HL-60 (cell line): Measurements from ENCODE around the gene DUSP7.

Experiments used
- DNase-seq, 2 experiments: peaks; one replicate each; pipeline ENCODE4 v3.0.0-alpha.2; 2010 to 2020; ENCODE audit warnings: low read depth in 1 of 2, low spot score in 1 of 2
- H3K27ac ChIP-seq: fragments of 250-450 bp; sonication (Bioruptor Pico); replicated peaks from 2 replicates; pipeline ENCODE4 v1.5.1; 2020; ENCODE audit warnings: mild to moderate bottlenecking, moderate library complexity
- H3K27me3 ChIP-seq: fragments of 250-450 bp; sonication (Bioruptor Pico); 2 replicates; pipeline ENCODE4 v1.5.1; 2021; ENCODE audit warnings: mild to moderate bottlenecking, moderate library complexity; ENCODE audit not compliant: insufficient read depth, poor library complexity, severe bottlenecking
- H3K4me3 ChIP-seq: replicated peaks from 2 replicates; pipeline ENCODE4 v1.5.1; 2011; ENCODE audit warnings: mild to moderate bottlenecking, control low read depth, low read length; ENCODE audit not compliant: insufficient read depth
- CTCF ChIP-seq: IDR thresholded peaks from one replicate; pipeline ENCODE4 v1.5.1; 2011; ENCODE audit warnings: low read length, control low read depth, inconsistent platforms; ENCODE audit not compliant: insufficient read depth
- GABPA ChIP-seq: IDR thresholded peaks from 2 replicates; pipeline ENCODE4 v1.6.1; 2012; ENCODE audit warnings: low read depth
- POLR2AphosphoS5 ChIP-seq: IDR thresholded peaks from 2 replicates; pipeline ENCODE4 v1.6.1; 2012; ENCODE audit warnings: low read depth
- REST ChIP-seq: IDR thresholded peaks from 2 replicates; pipeline ENCODE4 v1.6.1; 2012; ENCODE audit warnings: low read depth; ENCODE audit not compliant: insufficient replicate concordance
- SPI1 ChIP-seq: IDR thresholded peaks from 2 replicates; pipeline ENCODE4 v1.6.1; 2012; ENCODE audit warnings: low read depth, mild to moderate bottlenecking, borderline replicate concordance
- long read RNA-seq: library from polyadenylated mRNA; unstranded; transcript quantifications from one replicate; pipeline ENCODE4 v2.0.0, GENCODE V29; 2020

DUSP7 gene, protein sequence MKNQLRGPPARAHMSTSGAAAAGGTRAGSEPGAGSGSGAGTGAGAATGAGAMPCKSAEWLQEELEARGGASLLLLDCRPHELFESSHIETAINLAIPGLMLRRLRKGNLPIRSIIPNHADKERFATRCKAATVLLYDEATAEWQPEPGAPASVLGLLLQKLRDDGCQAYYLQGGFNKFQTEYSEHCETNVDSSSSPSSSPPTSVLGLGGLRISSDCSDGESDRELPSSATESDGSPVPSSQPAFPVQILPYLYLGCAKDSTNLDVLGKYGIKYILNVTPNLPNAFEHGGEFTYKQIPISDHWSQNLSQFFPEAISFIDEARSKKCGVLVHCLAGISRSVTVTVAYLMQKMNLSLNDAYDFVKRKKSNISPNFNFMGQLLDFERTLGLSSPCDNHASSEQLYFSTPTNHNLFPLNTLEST
- long read RNA-seq, partial matches to known transcripts, result 11 of 32 reads
- long read RNA-seq, other reads (novel, unspliced or antisense), result 17 of 32 reads

GRCh38 chr3:52056521-52056967 lies at the start of gene DUSP7:
DUSP7 (minus strand) TSS chr3:52056571; CDS start chr3:52056366, 205 bp downstream.
- DNase-seq, result peak; percentile 34 to 57
- Histone ChIP-seq H3K27me3 (no peaks in the 10 kb centered on the region), H3K27ac (peak within 1 kb of the TSS; percentile 88), H3K4me3 (peak within 1 kb of the TSS; percentile 63)
- no peak for TF ChIP-seq SPI1
- TF ChIP-seq POLR2AphosphoS5, result no peak
- no peak for TF ChIP-seq CTCF
- no peak for TF ChIP-seq GABPA
- TF ChIP-seq REST, result no peak

GRCh38 chr3:52104684-52105640 lies 48.6 kb upstream of the DUSP7 start:
- no peak for DNase-seq

More at GRCh38 chr3:52104684-52105640, 48.6 kb upstream of the DUSP7 start:
- no peaks in the 10 kb centered on the region for H3K27me3 ChIP-seq
- H3K4me3 ChIP-seq, result no peak overlapping the region
- TF ChIP-seq GABPA (no peak), CTCF (no peak), REST (no peak), POLR2AphosphoS5 (no peak)
- no peak overlapping the region for H3K27ac ChIP-seq
